KG1 (cell line): Measurements from ENCODE around the gene RASGRF2.
"Not testable (repeated sequence)": the region's sequence is repeated elsewhere in the genome, so short reads cannot be mapped to it uniquely, and the experiment has no call there.

Experiments used
- DNase-seq: peaks from one replicate; lab custom pipeline; 2025; lab: John Stamatoyannopoulos, UW

Gene RASGRF2

DNA sequence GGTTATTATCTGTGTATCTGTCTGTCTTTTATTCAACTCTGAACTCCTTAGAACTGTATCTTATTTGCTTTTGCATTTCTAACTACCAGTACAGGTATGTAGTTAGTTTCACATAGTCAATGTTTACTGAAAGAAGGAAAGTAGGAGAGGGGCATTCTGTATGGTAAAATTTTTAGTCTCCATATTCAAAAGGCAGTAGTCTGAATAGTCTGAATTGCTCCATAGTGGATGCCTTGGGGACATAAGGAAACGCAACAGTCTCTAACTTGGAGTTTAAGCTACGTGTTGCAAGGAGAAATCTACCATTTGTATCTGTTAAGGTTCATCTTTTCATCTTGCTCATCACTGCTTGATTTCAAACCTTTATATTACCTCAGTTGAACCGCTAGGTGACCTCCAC lies 26.2 kb downstream of the RASGRF2 start:
- no peak for DNase-seq

DNA sequence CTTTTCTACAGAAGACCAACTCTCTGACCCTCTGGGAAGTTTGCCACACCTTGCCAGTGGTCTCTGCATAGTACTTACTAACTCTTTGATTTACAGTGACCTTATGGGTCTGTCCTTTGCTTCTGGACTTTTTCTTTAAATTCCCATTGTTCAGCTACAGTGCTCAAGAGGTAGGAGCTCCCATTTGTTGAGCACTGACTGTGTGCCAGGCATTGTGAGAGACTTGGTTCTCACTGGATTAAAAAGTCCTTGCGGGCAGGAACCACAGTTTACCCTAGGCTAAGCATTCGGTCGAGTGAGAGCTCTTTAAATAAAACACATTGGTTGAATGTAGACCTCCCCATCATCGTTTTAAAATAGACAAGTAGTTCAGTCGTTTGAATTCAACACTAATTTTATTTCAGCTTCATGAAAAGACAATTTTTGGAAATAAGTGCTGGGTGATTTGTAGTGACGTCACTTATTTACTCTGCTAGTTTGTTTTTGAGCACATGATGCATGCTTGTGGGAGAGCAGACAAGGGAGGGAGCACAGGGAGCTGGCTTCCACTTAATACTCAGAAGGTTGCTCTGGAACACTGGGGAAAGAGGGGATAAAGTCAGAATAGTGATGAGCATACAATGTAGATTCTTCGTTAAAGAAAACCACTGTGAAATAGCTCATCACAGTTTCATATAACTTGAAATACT lies 27.1 kb downstream of the RASGRF2 start:
- DNase-seq: no peak

DNA sequence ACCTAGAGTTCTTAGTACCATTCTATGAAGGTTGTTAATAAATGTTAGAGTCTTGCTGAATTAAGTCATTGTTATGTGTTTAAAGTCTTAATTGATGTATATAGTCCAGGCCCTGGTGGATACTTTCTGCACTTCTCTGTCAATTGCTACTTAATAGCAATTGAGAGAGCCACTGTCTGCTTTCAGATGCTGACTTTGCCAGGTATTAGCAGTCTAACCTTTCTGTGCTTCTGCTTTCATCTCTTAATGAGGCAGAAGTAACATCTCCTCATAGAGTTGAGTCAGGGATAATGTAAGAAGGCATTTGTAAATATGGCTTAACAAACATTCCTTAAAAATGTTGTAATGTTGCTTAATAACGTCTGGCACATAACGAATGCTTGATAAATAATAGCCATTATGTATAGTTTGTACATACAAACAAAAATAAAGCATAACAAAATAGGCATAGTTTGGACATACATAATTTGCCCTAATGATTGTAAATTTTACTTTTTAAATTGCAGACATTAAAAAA lies 28.3 kb downstream of the RASGRF2 start:
- no peak for DNase-seq

DNA sequence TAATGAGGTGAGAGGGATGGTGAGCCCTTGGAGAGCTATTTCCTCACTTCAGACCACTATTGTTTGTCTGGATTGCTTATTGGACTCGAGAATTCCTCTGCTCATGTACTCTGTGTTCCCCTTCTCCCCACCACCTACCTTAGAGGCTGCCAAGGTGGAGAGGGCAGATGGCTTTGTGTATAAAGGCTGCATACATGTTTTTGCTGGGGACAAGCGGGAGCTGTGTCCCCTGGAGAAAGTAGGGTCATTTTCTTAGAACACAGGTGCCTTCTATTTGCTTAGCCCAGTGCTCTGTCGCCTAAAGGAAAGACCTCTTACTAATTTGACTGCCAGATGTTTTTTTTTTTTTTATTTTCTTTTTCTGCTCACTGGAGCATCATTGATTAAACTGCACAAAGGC lies 29.7 kb downstream of the RASGRF2 start:
- no peak for DNase-seq

DNA sequence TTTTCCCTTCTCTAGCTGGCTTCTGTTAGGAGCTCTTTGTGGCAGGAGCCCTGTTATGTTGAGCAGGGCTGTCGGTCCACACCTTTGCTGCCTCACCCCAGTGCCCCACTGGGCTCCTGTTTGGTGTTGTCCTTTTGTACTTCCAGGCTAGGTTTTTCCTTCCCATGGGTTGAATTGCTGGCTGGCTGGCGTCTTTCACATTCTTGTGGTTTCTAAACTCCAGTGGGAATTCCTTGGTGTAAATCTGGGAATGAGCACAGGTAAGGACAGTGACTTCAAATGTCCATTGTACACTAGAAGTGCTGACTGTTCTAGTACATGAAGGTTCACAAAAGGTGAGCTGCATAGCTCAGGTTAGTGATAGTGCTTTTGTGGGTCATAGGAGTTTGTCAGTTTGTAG lies 30.4 kb downstream of the RASGRF2 start:
- DNase-seq: no peak

DNA sequence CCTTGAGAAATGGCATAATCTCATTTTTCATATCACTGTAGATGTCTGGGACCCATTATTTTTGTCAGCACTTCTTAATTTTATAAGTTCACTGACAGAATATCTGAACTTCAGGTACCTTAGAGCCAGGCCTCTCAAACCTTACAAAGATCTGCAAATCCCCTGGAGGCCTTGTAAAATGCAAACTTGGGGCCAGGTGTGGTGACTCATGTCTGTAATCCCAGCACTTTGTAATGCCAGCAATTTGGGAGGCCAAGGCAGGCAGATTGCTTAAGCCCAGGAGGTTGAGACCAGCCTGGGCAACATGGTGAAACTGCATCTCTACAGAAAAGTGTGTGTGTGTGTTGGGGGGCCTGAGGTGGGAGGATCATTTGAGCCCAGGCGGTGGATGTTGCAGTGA lies 30.8 kb downstream of the RASGRF2 start:
- DNase-seq: no peak

DNA sequence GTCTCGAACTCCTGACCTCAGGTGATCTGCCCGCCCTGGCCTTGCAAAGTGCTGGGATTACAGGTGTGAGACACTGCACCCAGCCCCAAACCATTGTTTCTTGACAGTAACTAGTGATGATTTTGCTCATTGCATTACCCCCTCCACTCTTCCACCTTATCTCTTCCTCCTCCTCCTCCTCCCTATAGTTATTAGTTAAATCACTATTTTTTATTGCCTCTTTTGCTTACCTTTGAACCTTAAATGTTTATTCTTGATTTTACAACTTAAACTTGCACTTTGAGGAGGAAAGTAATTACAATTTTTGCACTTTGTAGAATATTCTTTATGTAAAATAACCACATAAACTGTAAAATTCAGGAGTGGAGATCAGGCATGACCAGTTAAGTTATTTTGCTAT lies 35.7 kb downstream of the RASGRF2 start:
- DNase-seq: no peak

DNA sequence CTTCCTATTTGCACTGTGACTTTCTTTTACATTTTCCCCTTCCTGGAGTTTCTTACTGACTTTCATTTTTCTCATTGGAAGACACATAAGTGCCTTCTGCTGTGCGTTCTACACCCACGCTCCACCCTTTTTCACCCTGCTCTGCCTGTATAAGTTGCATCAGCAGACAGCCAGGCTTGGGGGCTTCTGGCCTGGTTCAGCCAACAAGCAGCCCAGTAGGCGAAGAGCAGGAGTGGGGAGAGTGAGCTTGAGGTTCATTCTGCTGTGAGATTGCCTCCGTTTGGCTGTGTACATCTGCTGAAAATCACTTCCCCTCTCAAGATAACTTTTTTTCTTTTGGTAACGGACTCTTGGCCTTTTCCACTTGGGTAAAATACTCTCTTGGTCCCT lies 38.4 kb downstream of the RASGRF2 start:
- DNase-seq: no peak

DNA sequence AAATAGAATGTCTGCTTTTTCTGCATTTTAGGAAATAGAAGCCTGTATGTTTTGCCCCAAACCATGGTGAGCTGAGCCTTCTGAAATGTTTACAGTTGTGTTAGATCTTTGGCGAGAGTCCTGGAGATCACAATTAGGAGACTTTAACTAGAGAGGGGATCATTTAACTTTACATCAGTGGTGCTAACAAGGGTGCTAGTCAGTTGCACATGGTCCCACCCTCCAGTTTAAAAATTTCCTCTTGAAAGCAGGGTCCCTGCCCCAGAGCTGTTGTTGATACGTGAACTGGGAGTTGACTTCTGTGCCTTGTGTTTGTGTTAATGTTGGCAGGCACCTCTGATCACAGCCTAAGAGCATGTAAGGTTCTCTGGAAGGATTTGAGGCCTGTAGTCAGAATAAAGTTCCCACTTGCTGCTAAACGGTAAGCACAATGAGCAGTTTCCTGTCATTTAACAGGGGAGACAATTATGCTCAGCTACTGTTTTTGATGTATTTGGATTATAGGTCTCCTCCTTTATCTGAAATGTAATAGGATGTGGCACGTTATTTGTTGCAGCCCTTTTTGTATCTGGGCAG lies 43.7 kb downstream of the RASGRF2 start:
- no peak for DNase-seq

DNA sequence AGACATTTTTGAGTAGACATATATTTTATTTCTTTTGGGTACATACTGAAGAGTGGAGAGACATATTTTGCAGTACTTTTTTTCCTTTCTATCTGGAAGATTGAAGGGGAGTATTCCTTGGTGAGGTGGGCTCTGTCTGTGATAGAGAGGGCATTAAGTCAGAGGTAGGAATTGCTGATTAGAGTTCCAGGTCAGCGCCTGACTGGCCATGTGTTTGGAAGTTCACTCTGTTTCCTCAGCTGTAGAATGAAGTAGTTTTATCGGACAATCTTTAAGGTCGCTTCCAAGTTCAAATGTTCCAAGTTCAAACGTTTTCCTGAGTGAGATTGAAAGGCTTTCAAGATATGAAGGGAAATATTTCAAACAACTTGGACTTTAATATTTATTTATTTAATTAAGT lies 45.5 kb downstream of the RASGRF2 start:
- no peak for DNase-seq

DNA sequence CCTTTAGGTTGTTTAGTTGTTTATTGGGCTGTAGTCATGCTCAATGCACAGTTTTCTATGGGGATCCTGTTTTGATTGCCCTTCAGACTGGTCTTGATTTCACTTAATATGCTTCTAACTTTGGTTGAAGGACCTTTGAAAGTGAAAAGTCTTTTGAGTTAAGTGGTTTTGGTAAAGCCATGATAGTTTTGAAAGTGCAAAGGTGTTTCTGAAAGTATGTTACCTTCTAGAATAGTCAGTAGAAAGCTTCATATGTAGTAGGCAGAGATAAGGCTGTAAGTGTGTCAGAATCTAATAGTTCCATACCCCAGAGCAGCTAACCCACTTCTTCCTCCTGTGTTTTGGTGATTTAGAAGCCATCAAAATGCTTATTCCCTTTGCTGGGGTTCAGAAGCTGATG lies 46.1 kb downstream of the RASGRF2 start:
- no peak for DNase-seq

DNA sequence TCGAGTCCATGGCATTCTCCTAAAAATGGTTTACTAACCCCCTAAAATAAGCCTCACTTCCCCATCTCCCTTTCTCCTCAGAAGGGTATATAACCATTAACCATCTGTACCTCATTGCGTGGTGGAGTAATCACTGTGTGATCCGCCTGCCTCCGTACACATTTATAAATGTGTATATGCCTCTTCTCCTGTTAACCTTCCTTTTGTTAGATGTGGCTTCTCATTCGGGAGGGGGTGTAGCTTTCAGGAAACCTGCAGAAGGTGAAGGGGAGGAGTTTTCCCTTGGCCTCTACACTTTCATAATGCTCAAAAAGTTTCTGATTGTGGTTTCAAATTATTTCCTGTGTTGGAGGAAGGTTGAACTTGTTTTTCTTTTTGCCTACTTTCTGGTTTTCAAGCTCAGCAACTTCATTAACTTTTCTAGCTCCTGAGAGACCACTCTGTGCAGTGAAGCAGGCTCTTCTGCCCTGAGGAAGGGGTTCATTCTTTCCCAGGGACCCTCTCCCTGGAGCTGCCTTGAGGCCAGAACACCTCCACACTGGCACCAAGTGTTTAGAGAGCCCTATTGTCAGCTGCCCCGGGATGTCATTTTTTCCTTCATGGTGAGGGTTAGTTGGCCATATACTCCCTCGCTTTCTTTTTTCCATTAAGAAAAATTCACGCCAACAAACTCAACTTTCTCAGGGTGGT lies 46.9 kb downstream of the RASGRF2 start:
- no peak for DNase-seq

DNA sequence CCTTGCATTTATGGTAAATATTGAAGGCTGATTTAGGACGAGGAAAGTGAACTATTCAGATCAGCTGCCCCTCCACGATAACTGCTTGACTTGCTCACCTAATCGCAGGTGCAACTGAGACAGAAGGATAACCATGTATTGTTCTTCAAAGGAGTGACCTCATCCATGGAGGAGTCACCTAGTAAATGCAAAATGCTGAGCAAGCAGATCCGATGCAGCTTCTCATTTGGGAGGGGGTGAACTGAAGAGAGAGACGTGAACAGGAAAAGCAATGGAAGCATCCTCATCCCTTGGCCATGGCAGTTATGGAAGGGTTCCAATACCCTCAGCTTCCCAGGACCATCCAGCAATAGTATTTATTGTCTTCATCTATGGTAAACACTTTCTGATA lies 47.5 kb downstream of the RASGRF2 start:
- DNase-seq: no peak

DNA sequence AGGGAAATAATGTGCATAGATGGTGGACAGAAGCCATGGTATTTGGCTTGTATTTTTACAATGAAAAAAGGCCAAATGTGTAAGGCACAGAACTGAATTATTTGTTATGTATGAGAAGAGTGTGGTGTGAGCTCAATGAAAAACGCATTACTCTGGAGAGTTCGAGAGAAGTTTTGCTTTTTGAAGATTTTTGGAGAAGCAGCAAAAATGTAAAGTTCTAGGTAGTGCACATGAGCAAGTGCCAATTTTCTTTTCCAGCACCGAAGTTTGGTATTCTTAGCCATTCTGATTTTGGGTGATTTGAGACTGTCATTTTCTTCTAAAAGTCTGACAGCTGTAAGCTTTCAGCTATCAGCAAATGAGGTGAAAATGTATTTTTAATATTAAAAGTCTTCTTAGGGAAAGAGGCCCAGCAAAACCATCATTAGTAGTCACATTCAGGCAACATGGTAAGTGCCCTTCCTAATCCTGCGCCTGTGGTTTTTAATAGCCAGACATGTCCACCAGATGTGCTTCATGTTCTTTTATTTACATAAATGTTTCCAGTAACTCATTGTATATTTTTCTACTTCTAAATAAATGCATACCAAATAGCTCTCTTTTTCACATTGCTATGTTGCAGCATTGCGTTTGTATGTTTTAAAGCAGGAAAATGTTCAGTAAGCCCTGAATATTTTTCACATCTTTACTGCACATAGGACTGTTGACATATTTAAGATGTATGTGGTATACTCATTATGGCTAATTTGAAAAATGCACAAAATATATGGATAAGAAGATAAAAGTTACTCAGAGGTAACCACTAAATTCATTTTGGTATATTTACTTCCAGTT lies 50.4 kb downstream of the RASGRF2 start:
- DNase-seq: no peak

DNA sequence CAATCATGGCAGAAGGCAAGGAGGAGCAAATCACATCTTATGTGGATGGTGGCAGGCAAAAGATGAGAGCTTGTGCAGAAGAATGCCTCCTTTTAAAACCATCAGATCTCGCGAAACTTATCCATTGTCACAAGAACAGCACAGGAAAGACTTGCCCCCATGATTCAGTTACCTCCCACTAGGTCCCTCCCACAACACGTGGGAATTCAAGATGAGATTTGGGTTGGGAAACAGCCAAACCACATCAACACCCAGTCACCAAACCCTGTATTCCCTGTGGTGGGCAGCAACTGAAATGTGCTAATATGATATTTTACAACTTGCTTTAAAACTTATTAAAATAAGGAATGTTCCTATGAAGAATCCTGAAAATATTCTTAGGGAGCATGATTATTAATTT lies 54.2 kb downstream of the RASGRF2 start:
- no peak for DNase-seq

DNA sequence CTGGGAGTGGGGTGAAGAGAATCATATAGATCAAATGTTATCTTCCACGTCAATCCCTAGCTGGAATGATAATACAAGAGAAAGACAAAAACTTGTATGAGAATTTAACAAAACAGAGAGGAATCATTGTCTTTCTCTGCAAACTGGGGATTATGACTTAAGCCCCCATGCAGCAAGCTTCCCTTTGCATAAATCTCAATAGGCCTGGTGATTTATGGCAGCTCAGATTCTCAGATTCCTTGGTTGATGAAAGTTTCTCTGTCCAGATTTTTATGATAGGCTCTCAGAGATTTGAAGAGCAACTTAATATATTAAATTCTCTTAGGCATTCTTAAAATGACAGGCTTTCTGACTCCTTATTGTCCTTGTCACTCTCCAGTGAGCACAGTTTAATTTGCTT lies 56.0 kb downstream of the RASGRF2 start:
- no peak for DNase-seq

DNA sequence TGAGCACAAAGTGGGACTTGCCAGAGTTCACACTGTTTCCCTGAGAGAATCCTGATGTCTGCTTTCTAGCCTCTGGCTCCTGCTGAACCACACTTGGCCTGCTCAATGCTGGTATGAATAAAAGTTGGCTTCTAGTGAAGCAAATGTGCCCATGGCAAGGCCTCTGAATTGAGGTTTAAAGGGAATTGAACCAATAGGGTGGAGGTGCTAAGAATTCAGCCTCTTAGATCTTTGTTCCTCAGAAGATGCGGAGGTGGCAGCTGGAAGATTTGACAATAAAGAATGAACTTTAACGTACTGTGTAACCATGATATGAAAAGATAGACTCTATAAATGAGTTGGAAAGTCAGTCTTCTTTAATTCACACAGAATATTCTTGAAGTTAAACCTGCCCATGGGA lies 57.2 kb downstream of the RASGRF2 start:
- DNase-seq: no peak

DNA sequence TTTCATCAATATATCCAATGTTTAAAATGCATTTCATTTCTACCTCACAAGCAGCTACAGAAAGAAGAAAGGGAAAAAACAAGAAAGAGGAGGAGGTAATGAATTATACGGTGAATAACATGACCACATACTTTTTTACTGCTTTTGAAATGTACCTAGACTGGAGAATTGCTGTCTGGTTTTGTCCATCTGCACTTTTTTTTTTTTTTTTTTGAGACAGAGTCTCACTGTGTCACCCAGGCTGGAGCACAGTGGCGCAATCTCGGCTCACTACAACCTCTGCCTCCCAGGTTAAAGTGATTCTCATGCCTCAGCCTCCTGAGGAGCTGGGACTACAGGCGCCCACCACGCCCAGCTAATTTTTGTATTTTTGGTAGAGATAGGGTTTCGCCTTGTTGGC lies 58.4 kb downstream of the RASGRF2 start:
- not testable (repeated sequence) for DNase-seq

DNA sequence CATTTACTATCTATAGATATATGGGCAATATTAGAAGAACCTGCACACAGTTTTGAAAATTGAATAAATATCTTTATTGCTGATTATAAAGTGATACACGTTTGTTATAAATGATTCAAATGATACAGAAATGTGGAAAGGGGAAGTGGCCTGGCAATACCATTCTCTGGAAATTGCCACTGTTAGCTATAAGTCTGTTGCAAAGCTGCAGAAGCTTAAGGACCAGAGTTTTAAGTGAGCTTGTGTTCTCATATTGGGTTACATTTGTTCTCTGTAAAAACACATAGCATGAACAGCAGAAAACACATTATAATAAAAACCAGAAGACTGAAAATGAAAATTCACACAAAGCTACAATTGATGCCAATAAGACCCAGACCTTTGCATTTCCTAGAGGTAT lies 59.6 kb downstream of the RASGRF2 start:
- no peak for DNase-seq

DNA sequence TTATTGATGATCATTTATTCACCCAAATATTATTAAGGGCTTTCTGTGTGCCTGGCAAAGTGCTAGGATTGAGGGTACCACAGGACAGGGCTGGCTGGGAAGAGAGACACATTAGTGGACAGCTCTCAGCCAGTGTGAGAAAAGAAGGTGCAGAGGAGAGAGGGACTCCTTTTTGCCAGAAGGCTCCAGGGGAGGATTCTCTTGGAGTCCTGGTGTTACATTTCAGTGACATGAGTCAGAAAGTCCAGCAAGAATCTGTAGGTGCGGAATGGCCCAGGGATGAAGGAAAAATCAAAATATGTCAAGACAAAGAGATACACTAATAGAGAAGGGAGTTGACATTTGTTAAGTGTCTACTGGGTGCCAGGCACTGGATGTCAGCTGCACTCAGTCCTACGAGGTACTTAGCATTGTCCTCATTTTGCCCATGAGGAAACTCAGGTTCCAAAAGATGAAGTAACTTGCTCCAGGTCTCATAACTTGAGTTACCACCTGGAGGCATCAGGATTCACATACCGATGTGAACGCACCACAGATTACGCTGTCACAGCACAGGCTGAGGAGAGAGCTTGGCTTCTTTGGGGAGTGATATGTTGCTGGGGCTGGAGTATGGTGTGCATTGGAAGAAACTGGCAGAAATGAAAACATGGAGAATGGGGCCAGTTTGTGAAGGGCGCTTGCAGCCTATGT lies 60.5 kb downstream of the RASGRF2 start:
- no peak for DNase-seq

DNA sequence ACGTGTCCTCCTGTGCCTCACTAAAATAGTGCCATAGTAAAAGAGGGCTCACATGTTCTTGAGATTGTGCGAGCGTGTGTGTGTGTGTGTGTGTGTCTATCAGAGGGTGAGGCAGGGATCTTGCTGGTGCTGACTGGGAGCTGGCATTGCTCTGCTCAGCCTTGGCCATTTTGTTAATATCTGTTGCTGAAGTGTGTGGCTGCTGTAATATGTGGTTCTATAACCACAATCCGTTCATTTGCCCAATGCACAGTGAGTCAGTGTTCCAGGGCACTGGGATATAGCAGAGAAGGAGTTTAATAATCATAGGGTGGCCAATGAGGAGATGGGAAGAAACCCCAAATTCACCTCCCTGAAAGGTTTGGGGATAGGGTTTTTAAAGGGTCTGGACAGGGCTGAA lies 61.3 kb downstream of the RASGRF2 start:
- DNase-seq: no peak
